ENCODE measurements around the gene SORCS1. TPM values are rescaled to one million over a fixed set of nuclear protein-coding genes. Genes with fewer than 3 reads are reported as not detected.

SORCS1 gene
- total RNA-seq, 1 experiment from 2014 or later, result not detected

GRCh38 chr10:107032700-107033401 is 131.7 kb downstream of the SORCS1 start:
- Histone ChIP-seq H3K27ac (no peak overlapping the region), H3K4me1 (replicated peaks; ENCODE audit: insufficient read depth) (no peaks in the 10 kb centered on the region), H3K9me3 (ENCODE audit: insufficient read depth, low read depth) (no peaks in the 10 kb centered on the region), H3K79me2 (ENCODE audit: low read depth) (no peaks in the 10 kb centered on the region), H3F3A (ENCODE audit: insufficient read depth, low read depth) (no peaks in the 10 kb centered on the region), H3K9me2 (ENCODE audit: insufficient read depth) (no peaks in the 10 kb centered on the region), H3K4me2 (no peak overlapping the region), H3K36me3 (ENCODE audit: low read depth) (no peaks in the 10 kb centered on the region), H4K20me1 (ENCODE audit: insufficient read depth) (no peaks in the 10 kb centered on the region), H3K4me3 (no peak overlapping the region), H3K27me3 (ENCODE audit: insufficient read depth, low read depth) (no peaks in the 10 kb centered on the region), H2AFZ (no peak overlapping the region)
- POLR2A ChIA-PET (ENCODE audit: unreplicated experiment), result no interaction called here
- no TSS peak for BruUV-seq (replicated peaks)
- intact Hi-C loops (cut with micrococcal nuclease; ENCODE audit: unreplicated experiment), result no loop called here
- TF ChIP-seq EZH2 (IDR thresholded peaks at IDR 0.05; ENCODE audit: low read depth), result no peak
- TF ChIP-seq, protein P1, sequence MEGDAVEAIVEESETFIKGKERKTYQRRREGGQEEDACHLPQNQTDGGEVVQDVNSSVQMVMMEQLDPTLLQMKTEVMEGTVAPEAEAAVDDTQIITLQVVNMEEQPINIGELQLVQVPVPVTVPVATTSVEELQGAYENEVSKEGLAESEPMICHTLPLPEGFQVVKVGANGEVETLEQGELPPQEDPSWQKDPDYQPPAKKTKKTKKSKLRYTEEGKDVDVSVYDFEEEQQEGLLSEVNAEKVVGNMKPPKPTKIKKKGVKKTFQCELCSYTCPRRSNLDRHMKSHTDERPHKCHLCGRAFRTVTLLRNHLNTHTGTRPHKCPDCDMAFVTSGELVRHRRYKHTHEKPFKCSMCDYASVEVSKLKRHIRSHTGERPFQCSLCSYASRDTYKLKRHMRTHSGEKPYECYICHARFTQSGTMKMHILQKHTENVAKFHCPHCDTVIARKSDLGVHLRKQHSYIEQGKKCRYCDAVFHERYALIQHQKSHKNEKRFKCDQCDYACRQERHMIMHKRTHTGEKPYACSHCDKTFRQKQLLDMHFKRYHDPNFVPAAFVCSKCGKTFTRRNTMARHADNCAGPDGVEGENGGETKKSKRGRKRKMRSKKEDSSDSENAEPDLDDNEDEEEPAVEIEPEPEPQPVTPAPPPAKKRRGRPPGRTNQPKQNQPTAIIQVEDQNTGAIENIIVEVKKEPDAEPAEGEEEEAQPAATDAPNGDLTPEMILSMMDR (conservative IDR thresholded peaks at IDR 0.05), result no peak
- CTCF ChIA-PET, result no interaction called here
- no peak for DNase-seq

- H4K20me1 ChIP-seq (ENCODE audit: insufficient read depth), result no peaks in the 10 kb centered on the region
- BruUV-seq (replicated peaks), result no TSS peak
- H3K4me3 ChIP-seq, result no peak overlapping the region
- no peaks in the 10 kb centered on the region for H3K36me3 ChIP-seq (ENCODE audit: low read depth)
- TF ChIP-seq, protein P1 (conservative IDR thresholded peaks at IDR 0.05), result no peak
- no peak for TF ChIP-seq EZH2 (IDR thresholded peaks at IDR 0.05; ENCODE audit: low read depth)
- H3K9me2 ChIP-seq (ENCODE audit: insufficient read depth), result no peaks in the 10 kb centered on the region
- no peak overlapping the region for H3K4me2 ChIP-seq
- H3K27ac ChIP-seq, result no peak overlapping the region
- no peaks in the 10 kb centered on the region for H3F3A ChIP-seq (ENCODE audit: insufficient read depth, low read depth)
- no peaks in the 10 kb centered on the region for H3K79me2 ChIP-seq (ENCODE audit: low read depth)
- POLR2A ChIA-PET (ENCODE audit: unreplicated experiment), result no interaction called here
- no peaks in the 10 kb centered on the region for H3K4me1 ChIP-seq (replicated peaks; ENCODE audit: insufficient read depth)
- intact Hi-C loops (cut with micrococcal nuclease; ENCODE audit: unreplicated experiment), result no loop called here
- H2AFZ ChIP-seq, result no peak overlapping the region
- CTCF ChIA-PET, result no interaction called here
- H3K9me3 ChIP-seq (ENCODE audit: insufficient read depth, low read depth), result no peaks in the 10 kb centered on the region
- no peaks in the 10 kb centered on the region for H3K27me3 ChIP-seq (ENCODE audit: insufficient read depth, low read depth)
- no peak for DNase-seq
Observed at GRCh38 chr10:107031931-107032699, 132.4 kb downstream of the SORCS1 start.

GRCh38 chr10:107028236-107028635 is 136.3 kb downstream of the SORCS1 start:
- Histone ChIP-seq H2AFZ (no peak overlapping the region), H3K4me1 (replicated peaks; ENCODE audit: insufficient read depth) (no peaks in the 10 kb centered on the region), H3K4me2 (no peak overlapping the region), H3K79me2 (ENCODE audit: low read depth) (no peaks in the 10 kb centered on the region), H3K4me3 (no peak overlapping the region), H3K36me3 (ENCODE audit: low read depth) (no peaks in the 10 kb centered on the region), H3K9me3 (ENCODE audit: insufficient read depth, low read depth) (no peaks in the 10 kb centered on the region), H3K9me2 (ENCODE audit: insufficient read depth) (no peaks in the 10 kb centered on the region), H4K20me1 (ENCODE audit: insufficient read depth) (no peaks in the 10 kb centered on the region), H3F3A (ENCODE audit: insufficient read depth, low read depth) (no peaks in the 10 kb centered on the region), H3K27me3 (ENCODE audit: insufficient read depth, low read depth) (no peaks in the 10 kb centered on the region), H3K27ac (no peak overlapping the region)
- CTCF ChIA-PET, result no interaction called here
- intact Hi-C loops (cut with micrococcal nuclease; ENCODE audit: unreplicated experiment), result no loop called here
- POLR2A ChIA-PET (ENCODE audit: unreplicated experiment), result no interaction called here
- no TSS peak for BruUV-seq (replicated peaks)
- no peak for TF ChIP-seq EZH2 (IDR thresholded peaks at IDR 0.05; ENCODE audit: low read depth)
- TF ChIP-seq, protein P1 (conservative IDR thresholded peaks at IDR 0.05), result no peak
- DNase-seq, result no peak

Data from PC-9 (cell line).